HepG2 (cell line): ENCODE results near the gene FMNL2. TPM values are rescaled to one million over a fixed set of nuclear protein-coding genes. Genes with fewer than 3 reads are reported as not detected.

Experiments
- GATA4 ChIP-seq: sonication (generic); IDR thresholded peaks from 2 replicates; pipeline ENCODE4 v1.6.1; 2016; ENCODE audit warnings: antibody characterized with exemption, low read depth, borderline replicate concordance
- HES4 ChIP-seq: sonication (generic); formaldehyde crosslinking; IDR thresholded peaks from 2 replicates; pipeline ENCODE4 v1.9.0; 2021; ENCODE audit warnings: mild to moderate bottlenecking, missing genetic modification reagents, borderline replicate concordance
- NCOR1 ChIP-seq: fragments of 200-600 bp; sonication (generic); IDR thresholded peaks from 2 replicates; pipeline ENCODE4 v1.7.0; 2017; ENCODE audit warnings: antibody characterized with exemption, low read length, borderline replicate concordance
- NR2C2 ChIP-seq: sonication (generic); formaldehyde crosslinking; IDR thresholded peaks from 2 replicates; pipeline ENCODE4 v1.4.0; 2020; ENCODE audit warnings: missing genetic modification reagents, mild to moderate bottlenecking, moderate library complexity, borderline replicate concordance
- SIN3B ChIP-seq: fragments of 150-350 bp; IDR thresholded peaks from 2 replicates; pipeline ENCODE4 v1.6.1; 2014; ENCODE audit warnings: low read length
- THRA ChIP-seq: sonication (generic); formaldehyde crosslinking; IDR thresholded peaks from 2 replicates; pipeline ENCODE4 v1.4.0; 2020; ENCODE audit warnings: missing genetic modification reagents, borderline replicate concordance
- ZBTB42 ChIP-seq: sonication (generic); formaldehyde crosslinking; IDR thresholded peaks from 2 replicates; pipeline ENCODE4 v1.5.0; 2020; ENCODE audit warnings: mild to moderate bottlenecking, missing genetic modification reagents
- ZNF12 ChIP-seq: sonication (generic); formaldehyde crosslinking; IDR thresholded peaks from 2 replicates; pipeline ENCODE4 v1.5.0; 2020; ENCODE audit warnings: missing genetic modification reagents
- ZNF160 ChIP-seq: sonication (generic); formaldehyde crosslinking; IDR thresholded peaks from 2 replicates; pipeline ENCODE4 v1.8.0; 2022; ENCODE audit warnings: mild to moderate bottlenecking, inconsistent platforms, missing genetic modification reagents
- ZNF543 ChIP-seq: sonication (generic); formaldehyde crosslinking; IDR thresholded peaks from 2 replicates; pipeline ENCODE4 v1.4.0; 2020; ENCODE audit warnings: mild to moderate bottlenecking, missing genetic modification reagents
- ZNF670 ChIP-seq: sonication (generic); formaldehyde crosslinking; IDR thresholded peaks from 2 replicates; pipeline ENCODE4 v1.8.0; 2022; ENCODE audit warnings: mild to moderate bottlenecking, missing genetic modification reagents, borderline replicate concordance
- ZSCAN20 ChIP-seq: sonication (generic); formaldehyde crosslinking; IDR thresholded peaks from 2 replicates; pipeline ENCODE4 v1.4.0; 2020; ENCODE audit warnings: missing genetic modification reagents, mild to moderate bottlenecking, borderline replicate concordance
- polyA plus RNA-seq, 8 experiments: library from polyadenylated mRNA; depleted of rRNA in 3 of 8; stranded (reverse) in 7 of 8; unstranded in 1 of 8; fragments of >200 nt; fragmentation: Illumina TruSeq in 4 of 8; extraction: Trizol in 4 of 8; gene quantifications; 2 replicates each; pipeline versions ENCODE4 v1.2.1 to v1.2.3, GENCODE V29; 2011 to 2016; ENCODE audit warnings: low read depth in 4 of 8, missing spikeins in 1 of 8, mixed read lengths in 1 of 8; ENCODE audit not compliant: insufficient read depth in 1 of 8
- total RNA-seq, 5 experiments: library from RNA; depleted of rRNA; stranded (reverse); fragments of >200 nt; fragmentation: Illumina TruSeq; extraction: Trizol; gene quantifications; 2 replicates each; pipeline ENCODE4 v1.2.3, GENCODE V29; 2016; ENCODE audit warnings: low read depth in 1 of 5
- TF ChIP-seq, protein P1 (sequence below): sonication (generic); formaldehyde crosslinking; IDR thresholded peaks from 2 replicates; pipeline ENCODE4 v1.8.0; 2022; ENCODE audit warnings: missing genetic modification reagents, low read depth, mild to moderate bottlenecking, borderline replicate concordance
- TF ChIP-seq, protein P2 (sequence below): sonication (generic); formaldehyde crosslinking; IDR thresholded peaks from 2 replicates; pipeline ENCODE4 v1.5.0; 2020; ENCODE audit warnings: missing genetic modification reagents, mild to moderate bottlenecking, borderline replicate concordance
- TF ChIP-seq, protein P3 (sequence below): sonication (generic); formaldehyde crosslinking; IDR thresholded peaks from one replicate; pipeline ENCODE4 v1.5.1; 2020; ENCODE audit warnings: mild to moderate bottlenecking, missing genetic modification reagents; ENCODE audit errors: not compliant biosample characterization
- TF ChIP-seq, protein P4 (sequence below): sonication (generic); formaldehyde crosslinking; IDR thresholded peaks from 2 replicates; pipeline ENCODE4 v1.4.0; 2020; ENCODE audit warnings: missing genetic modification reagents

Gene FMNL2
- total and polyA plus RNA-seq, 2 of the 13 experiments (the other 11 are each of a cell fraction or from before 2014, with no cell fraction given): 66.5 to 67.7 TPM

- no peak; the same call in 1 of the 2 replicates for TF ChIP-seq ZSCAN20 (CRISPR knock-in tag)
- TF ChIP-seq HES4 (CRISPR knock-in tag): no peak
- TF ChIP-seq, protein P1, sequence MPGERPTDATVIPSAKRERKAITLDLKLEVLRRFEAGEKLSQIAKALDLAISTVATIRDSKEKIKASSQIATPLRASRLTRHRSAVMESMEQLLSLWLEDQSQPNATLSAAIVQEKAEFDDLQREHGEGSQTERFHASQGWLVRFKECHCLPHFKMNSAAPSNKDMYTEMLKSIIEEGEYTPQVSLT: no peak
- TF ChIP-seq, protein P2, sequence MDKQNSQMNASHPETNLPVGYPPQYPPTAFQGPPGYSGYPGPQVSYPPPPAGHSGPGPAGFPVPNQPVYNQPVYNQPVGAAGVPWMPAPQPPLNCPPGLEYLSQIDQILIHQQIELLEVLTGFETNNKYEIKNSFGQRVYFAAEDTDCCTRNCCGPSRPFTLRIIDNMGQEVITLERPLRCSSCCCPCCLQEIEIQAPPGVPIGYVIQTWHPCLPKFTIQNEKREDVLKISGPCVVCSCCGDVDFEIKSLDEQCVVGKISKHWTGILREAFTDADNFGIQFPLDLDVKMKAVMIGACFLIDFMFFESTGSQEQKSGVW (CRISPR knock-in tag): no peak
- TF ChIP-seq NR2C2 (CRISPR knock-in tag): peak; percentile 73; the same call in 1 of the 2 replicates
- TF ChIP-seq, protein P3, sequence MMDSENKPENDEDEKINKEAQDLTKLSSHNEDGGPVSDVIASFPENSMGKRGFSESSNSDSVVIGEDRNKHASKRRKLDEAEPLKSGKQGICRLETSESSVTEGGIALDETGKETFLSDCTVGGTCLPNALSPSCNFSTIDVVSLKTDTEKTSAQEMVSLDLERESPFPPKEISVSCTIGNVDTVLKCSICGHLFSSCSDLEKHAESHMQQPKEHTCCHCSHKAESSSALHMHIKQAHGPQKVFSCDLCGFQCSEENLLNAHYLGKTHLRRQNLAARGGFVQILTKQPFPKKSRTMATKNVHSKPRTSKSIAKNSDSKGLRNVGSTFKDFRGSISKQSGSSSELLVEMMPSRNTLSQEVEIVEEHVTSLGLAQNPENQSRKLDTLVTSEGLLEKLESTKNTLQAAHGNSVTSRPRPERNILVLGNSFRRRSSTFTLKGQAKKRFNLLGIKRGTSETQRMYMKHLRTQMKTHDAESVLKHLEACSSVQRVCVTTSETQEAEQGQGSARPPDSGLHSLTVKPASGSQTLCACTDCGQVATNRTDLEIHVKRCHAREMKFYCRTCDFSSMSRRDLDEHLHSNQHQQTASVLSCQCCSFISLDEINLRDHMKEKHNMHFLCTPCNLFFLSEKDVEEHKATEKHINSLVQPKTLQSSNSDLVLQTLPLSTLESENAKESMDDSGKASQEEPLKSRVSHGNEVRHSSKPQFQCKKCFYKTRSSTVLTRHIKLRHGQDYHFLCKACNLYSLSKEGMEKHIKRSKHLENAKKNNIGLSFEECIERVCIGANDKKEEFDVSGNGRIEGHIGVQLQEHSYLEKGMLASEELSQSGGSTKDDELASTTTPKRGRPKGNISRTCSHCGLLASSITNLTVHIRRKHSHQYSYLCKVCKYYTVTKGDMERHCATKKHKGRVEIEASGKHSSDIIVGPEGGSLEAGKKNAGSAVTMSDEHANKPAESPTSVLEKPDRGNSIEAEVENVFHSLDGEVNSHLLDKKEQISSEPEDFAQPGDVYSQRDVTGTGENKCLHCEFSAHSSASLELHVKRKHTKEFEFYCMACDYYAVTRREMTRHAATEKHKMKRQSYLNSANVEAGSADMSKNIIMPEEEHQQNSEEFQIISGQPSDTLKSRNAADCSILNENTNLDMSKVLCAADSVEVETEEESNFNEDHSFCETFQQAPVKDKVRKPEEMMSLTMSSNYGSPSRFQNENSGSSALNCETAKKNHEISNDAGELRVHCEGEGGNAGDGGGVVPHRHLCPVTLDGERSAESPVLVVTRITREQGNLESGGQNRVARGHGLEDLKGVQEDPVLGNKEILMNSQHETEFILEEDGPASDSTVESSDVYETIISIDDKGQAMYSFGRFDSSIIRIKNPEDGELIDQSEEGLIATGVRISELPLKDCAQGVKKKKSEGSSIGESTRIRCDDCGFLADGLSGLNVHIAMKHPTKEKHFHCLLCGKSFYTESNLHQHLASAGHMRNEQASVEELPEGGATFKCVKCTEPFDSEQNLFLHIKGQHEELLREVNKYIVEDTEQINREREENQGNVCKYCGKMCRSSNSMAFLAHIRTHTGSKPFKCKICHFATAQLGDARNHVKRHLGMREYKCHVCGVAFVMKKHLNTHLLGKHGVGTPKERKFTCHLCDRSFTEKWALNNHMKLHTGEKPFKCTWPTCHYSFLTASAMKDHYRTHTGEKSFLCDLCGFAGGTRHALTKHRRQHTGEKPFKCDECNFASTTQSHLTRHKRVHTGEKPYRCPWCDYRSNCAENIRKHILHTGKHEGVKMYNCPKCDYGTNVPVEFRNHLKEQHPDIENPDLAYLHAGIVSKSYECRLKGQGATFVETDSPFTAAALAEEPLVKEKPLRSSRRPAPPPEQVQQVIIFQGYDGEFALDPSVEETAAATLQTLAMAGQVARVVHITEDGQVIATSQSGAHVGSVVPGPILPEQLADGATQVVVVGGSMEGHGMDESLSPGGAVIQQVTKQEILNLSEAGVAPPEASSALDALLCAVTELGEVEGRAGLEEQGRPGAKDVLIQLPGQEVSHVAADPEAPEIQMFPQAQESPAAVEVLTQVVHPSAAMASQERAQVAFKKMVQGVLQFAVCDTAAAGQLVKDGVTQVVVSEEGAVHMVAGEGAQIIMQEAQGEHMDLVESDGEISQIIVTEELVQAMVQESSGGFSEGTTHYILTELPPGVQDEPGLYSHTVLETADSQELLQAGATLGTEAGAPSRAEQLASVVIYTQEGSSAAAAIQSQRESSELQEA (CRISPR knock-in tag): no peak
- TF ChIP-seq ZBTB42 (CRISPR knock-in tag): 0 out of 2 replicates have a peak, but pooled peaks have one; percentile 81
- TF ChIP-seq ZNF160: peak; percentile 85; the same call in 1 of the 2 replicates
- TF ChIP-seq ZNF12 (CRISPR knock-in tag): peak; percentile 98
- TF ChIP-seq ZNF670 (CRISPR knock-in tag): 0 out of 2 replicates have a peak, but pooled peaks have one; percentile 46
- no peak for TF ChIP-seq NCOR1
- peak; percentile 83; the same call in 1 of the 2 replicates for TF ChIP-seq ZNF543 (CRISPR knock-in tag)
- TF ChIP-seq GATA4: 0 out of 2 replicates have a peak, but pooled peaks have one; percentile 53
- TF ChIP-seq, protein P4, sequence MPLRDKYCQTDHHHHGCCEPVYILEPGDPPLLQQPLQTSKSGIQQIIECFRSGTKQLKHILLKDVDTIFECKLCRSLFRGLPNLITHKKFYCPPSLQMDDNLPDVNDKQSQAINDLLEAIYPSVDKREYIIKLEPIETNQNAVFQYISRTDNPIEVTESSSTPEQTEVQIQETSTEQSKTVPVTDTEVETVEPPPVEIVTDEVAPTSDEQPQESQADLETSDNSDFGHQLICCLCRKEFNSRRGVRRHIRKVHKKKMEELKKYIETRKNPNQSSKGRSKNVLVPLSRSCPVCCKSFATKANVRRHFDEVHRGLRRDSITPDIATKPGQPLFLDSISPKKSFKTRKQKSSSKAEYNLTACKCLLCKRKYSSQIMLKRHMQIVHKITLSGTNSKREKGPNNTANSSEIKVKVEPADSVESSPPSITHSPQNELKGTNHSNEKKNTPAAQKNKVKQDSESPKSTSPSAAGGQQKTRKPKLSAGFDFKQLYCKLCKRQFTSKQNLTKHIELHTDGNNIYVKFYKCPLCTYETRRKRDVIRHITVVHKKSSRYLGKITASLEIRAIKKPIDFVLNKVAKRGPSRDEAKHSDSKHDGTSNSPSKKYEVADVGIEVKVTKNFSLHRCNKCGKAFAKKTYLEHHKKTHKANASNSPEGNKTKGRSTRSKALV (CRISPR knock-in tag): peak; percentile 76; the same call in 1 of the 2 replicates
- TF ChIP-seq THRA (CRISPR knock-in tag): peak; percentile 43; the same call in 1 of the 2 replicates
- TF ChIP-seq SIN3B: no peak
These were observed 75.2 kb downstream of the FMNL2 start (continued) for GRCh38 chr2:152410165-152410597.
